Stimulated activated CD8-positive, alpha-beta memory T cell treated with anti-CD3 and anti-CD28 coated beads, Interleukin-15, amount 100 ng/mL, for 4 hours (primary cell): ENCODE results near the gene NDOR1.
"Not testable (repeated sequence)": the region's sequence is repeated elsewhere in the genome, so short reads cannot be mapped to it uniquely, and the experiment has no call there.

Experiments used
- DNase-seq, 2 donors: peaks; one replicate each; pipeline ENCODE4 v3.0.0-alpha.2; 2020; ENCODE audit warnings: low read depth in 2 of 2

The NDOR1 gene

GRCh38 chr9:137243626-137244485 lies 38.4 kb downstream of the NDOR1 start:
- DNase-seq, result no peak

GRCh38 chr9:137244486-137245449 lies 39.3 kb downstream of the NDOR1 start:
- no peak for DNase-seq

- no peak for DNase-seq
Observed at GRCh38 chr9:137245450-137246421, 40.2 kb downstream of the NDOR1 start.

- no peak for DNase-seq
Observed at GRCh38 chr9:137247135-137247915, 41.8 kb downstream of the NDOR1 start.

- DNase-seq, result no peak
Observed at GRCh38 chr9:137247916-137248175, 42.3 kb downstream of the NDOR1 start.

GRCh38 chr9:137250329-137251193 lies 45.1 kb downstream of the NDOR1 start:
- no peak for DNase-seq

GRCh38 chr9:137251194-137251461 lies 45.6 kb downstream of the NDOR1 start, which contains the start of gene STPG3:
Gene STPG3 (plus strand): TSS chr9:137251286. CDS start chr9:137251287, 1 bp downstream.
- DNase-seq, result no peak

GRCh38 chr9:137251490-137252268 lies 46.2 kb downstream of the NDOR1 start:
- DNase-seq, result no peak

GRCh38 chr9:137252555-137253506 lies 47.3 kb downstream of the NDOR1 start:
- DNase-seq, result no peak

GRCh38 chr9:137253717-137254623 lies 48.5 kb downstream of the NDOR1 start:
- no peak for DNase-seq

- peak; percentile 86 to 94 for DNase-seq
Observed at GRCh38 chr9:137254624-137255447, 49.3 kb downstream of the NDOR1 start, which contains the start of gene NELFB. Gene NELFB (plus strand): TSS chr9:137255327.

GRCh38 chr9:137255448-137256114 lies 50.1 kb downstream of the NDOR1 start:
- DNase-seq, result no peak

GRCh38 chr9:137256362-137256761 lies 50.9 kb downstream of the NDOR1 start:
- DNase-seq, result no peak

- DNase-seq, result no peak
Observed at GRCh38 chr9:137256856-137257255, 51.4 kb downstream of the NDOR1 start.

- DNase-seq, result not testable (repeated sequence)
Observed at GRCh38 chr9:137262173-137262908, 56.8 kb downstream of the NDOR1 start.
